ENCODE measurements around the gene PIGL. TPM values are rescaled to one million over a fixed set of nuclear protein-coding genes. Genes with fewer than 3 reads are reported as not detected.

PIGL gene
- total and polyA plus RNA-seq, 2 of the 4 experiments (the other 2 are of a cell fraction) = 17.9 to 29.5 TPM

- H3K9ac ChIP-seq (ENCODE audit: low read depth, low read length) = no peak overlapping the region
- dilution Hi-C loops (cut with HindIII; ENCODE audit: low sequenced_read_pairs, unreplicated experiment) (no loop called here), in situ Hi-C loops (cut with MboI; ENCODE audit: low sequenced_read_pairs) (no loop called here), intact Hi-C loops (cut with micrococcal nuclease) (no loop called here)
- H3K27me3 ChIP-seq (ENCODE audit: control insufficient read depth, insufficient read depth, low read length) = no peaks in the 10 kb centered on the region
- no peak overlapping the region for H3K4me2 ChIP-seq (ENCODE audit: low read depth, low read length)
- no TSS peak for BruUV-seq (replicated peaks)
- no peak overlapping the region for H4K8ac ChIP-seq (ENCODE audit: low read depth in 2 of 2, low read length in 2 of 2)
- H2AK9ac ChIP-seq (replicated peaks; ENCODE audit: low read depth, low read length, poor library complexity) = no peak overlapping the region
- H4K20me1 ChIP-seq (ENCODE audit: insufficient read depth, low read length) = no peaks in the 10 kb centered on the region
- POLR2A ChIA-PET (ENCODE audit: unreplicated experiment) = no interaction called here
- H2BK15ac ChIP-seq (ENCODE audit: low read depth, low read length) = no peak overlapping the region
- H3K23ac ChIP-seq (ENCODE audit: low read depth, low read length) = no peak overlapping the region
- no peak overlapping the region for H3K4ac ChIP-seq (ENCODE audit: low read depth, low read length)
- peaks cover 6% of the 10 kb centered on the region for H3K9me1 ChIP-seq (ENCODE audit: insufficient read depth, low read length)
- no peak overlapping the region for H3K4me3 ChIP-seq (ENCODE audit: insufficient read depth, low read depth, low read length)
- no CpG with 5 or more reads among the region's 1 CpG for WGBS, 2 experiments (ENCODE audit: extremely low coverage in 2 of 2, insufficient read length in 1 of 2)
- no peak overlapping the region for H2AK5ac ChIP-seq (ENCODE audit: low read depth, low read length)
- CTCF ChIA-PET = no interaction called here
- H2AFZ ChIP-seq (replicated peaks; ENCODE audit: low read length, poor library complexity) = no peak overlapping the region
- no peak overlapping the region for H3K14ac ChIP-seq (replicated peaks; ENCODE audit: low read depth, low read length)
- no peaks in the 10 kb centered on the region for H3K9me3 ChIP-seq (ENCODE audit: control insufficient read depth, insufficient read depth, low read length)
- H4K91ac ChIP-seq (ENCODE audit: insufficient read depth, low read depth, low read length) = no peak overlapping the region
- H3K36me3 ChIP-seq (ENCODE audit: control insufficient read depth, insufficient read depth, low read length) = no peaks in the 10 kb centered on the region
- no peak for ATAC-seq (ENCODE audit: low read depth)
- no peak overlapping the region for H2BK120ac ChIP-seq (ENCODE audit: low read depth, low read length)
- H2BK20ac ChIP-seq (ENCODE audit: low read depth, low read length) = no peak overlapping the region
- H3K4me1 ChIP-seq (ENCODE audit: control insufficient read depth, insufficient read depth, low read length) = peaks cover 8% of the 10 kb centered on the region
- no peak overlapping the region for H3K18ac ChIP-seq (ENCODE audit: low read depth, low read length)
- H3K79me1 ChIP-seq (ENCODE audit: low read depth in 1 of 2, low read length in 2 of 2) = 0 out of 4 replicates have a peak, but pooled peaks cover 0 to 3% of the 10 kb centered on the region in 2 experiments
- no peak overlapping the region for H3K27ac ChIP-seq (ENCODE audit: insufficient read depth, low read length)
- TF ChIP-seq MAZ (IDR thresholded peaks at IDR 0.05; ENCODE audit: borderline replicate concordance, low read depth, low read length) = no peak
- no peak for TF ChIP-seq RCOR1 (IDR thresholded peaks at IDR 0.05; ENCODE audit: insufficient replicate concordance, low read length)
- no peak for TF ChIP-seq MAFK (IDR thresholded peaks at IDR 0.05; ENCODE audit: low read depth, low read length)
- TF ChIP-seq, protein P1, sequence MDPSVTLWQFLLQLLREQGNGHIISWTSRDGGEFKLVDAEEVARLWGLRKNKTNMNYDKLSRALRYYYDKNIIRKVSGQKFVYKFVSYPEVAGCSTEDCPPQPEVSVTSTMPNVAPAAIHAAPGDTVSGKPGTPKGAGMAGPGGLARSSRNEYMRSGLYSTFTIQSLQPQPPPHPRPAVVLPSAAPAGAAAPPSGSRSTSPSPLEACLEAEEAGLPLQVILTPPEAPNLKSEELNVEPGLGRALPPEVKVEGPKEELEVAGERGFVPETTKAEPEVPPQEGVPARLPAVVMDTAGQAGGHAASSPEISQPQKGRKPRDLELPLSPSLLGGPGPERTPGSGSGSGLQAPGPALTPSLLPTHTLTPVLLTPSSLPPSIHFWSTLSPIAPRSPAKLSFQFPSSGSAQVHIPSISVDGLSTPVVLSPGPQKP (IDR thresholded peaks at IDR 0.05; ENCODE audit: borderline replicate concordance, low read depth, low read length) = no peak
- TF ChIP-seq RAD21 (IDR thresholded peaks at IDR 0.05; ENCODE audit: low read length) = no peak
- H3K56ac ChIP-seq (ENCODE audit: extremely low read depth, insufficient read depth, low read length) = no peak overlapping the region
- no peak overlapping the region for H2BK5ac ChIP-seq (ENCODE audit: low read depth, low read length, poor library complexity, severe bottlenecking)
- no peak overlapping the region for H4K5ac ChIP-seq (ENCODE audit: low read depth, low read length)
- no peak for DNase-seq
Measured at GRCh38 chr17:16298140-16298662, 81.2 kb downstream of the PIGL start.
